ENCODE results near the gene TP53RK. TPM values are rescaled to one million over a fixed set of nuclear protein-coding genes. Genes with fewer than 3 reads are reported as not detected.
"Not testable (repeated sequence)": the region's sequence is repeated elsewhere in the genome, so short reads cannot be mapped to it uniquely, and the experiment has no call there.

Gene TP53RK
- total RNA-seq, 1 experiment from 2014 or later, result 21.5 TPM

- H3K23ac ChIP-seq (ENCODE audit: insufficient read length, low read depth, low read length), result no peak overlapping the region
- no peak overlapping the region for H2BK12ac ChIP-seq (ENCODE audit: insufficient read length, low read depth, low read length)
- H3K27ac Mint-ChIP-seq, result no peak overlapping the region
- peaks cover 16 to 41% (median 36%) of the 10 kb centered on the region in 3 experiments for H3K36me3 Mint-ChIP-seq (ENCODE audit: insufficient read depth in 1 of 3, low read depth in 3 of 3)
- H3K4me2 ChIP-seq (ENCODE audit: insufficient read depth, insufficient read length, low read length), result no peak overlapping the region
- H3K18ac ChIP-seq (ENCODE audit: insufficient read length, low read depth, low read length), result no peak overlapping the region
- H3K27ac ChIP-seq (ENCODE audit: insufficient read length, low read depth, low read length), result no peak overlapping the region
- H3K4me3 Mint-ChIP-seq, result no peak overlapping the region
- no peak overlapping the region for H2BK20ac ChIP-seq (ENCODE audit: low read depth, low read length, poor library complexity, severe bottlenecking)
- no peak overlapping the region for H2AFZ ChIP-seq (ENCODE audit: low read length)
- H2BK120ac ChIP-seq (ENCODE audit: low read depth, low read length, poor library complexity, severe bottlenecking), result no peak overlapping the region
- no peak for DNase-seq
- H3K27me3 ChIP-seq (ENCODE audit: insufficient read depth, low read length), result no peaks in the 10 kb centered on the region
- no peaks in the 10 kb centered on the region for H3K9me3 ChIP-seq (ENCODE audit: control insufficient read depth, low read depth, low read length)
- peaks cover 5% of the 10 kb centered on the region for H3K79me1 ChIP-seq (ENCODE audit: insufficient read depth, low read depth, low read length, poor library complexity, severe bottlenecking)
- WGBS (ENCODE audit: extremely low coverage, insufficient read length, low lambda C conversion rate), result no CpG with 5 or more reads among the region's 5 CpGs
- no peak overlapping the region for H4K8ac ChIP-seq (replicated peaks; ENCODE audit: insufficient read length, low read depth, low read length)
- H3T11ph ChIP-seq (ENCODE audit: low read length), result no peak overlapping the region
- H3K9me3 Mint-ChIP-seq, result peaks cover 3 to 5% of the 10 kb centered on the region in 2 experiments; a peak in 2 of 5 replicates
- H3K14ac ChIP-seq (ENCODE audit: insufficient read depth, low read length), result no peak overlapping the region
- TF ChIP-seq CTCF (conservative IDR thresholded peaks at IDR 0.05), result no peak
- no peak overlapping the region for H3K9ac ChIP-seq (ENCODE audit: extremely low read depth, insufficient read length, low read length)
- H3K79me2 ChIP-seq (ENCODE audit: insufficient read depth, low read length), result 0 out of 2 replicates have a peak, but pooled peaks cover 2% of the 10 kb centered on the region
- H3K27me3 Mint-ChIP-seq (ENCODE audit: low read depth), result peaks cover 1% of the 10 kb centered on the region; the same call in 1 of the 2 replicates
- H2BK5ac ChIP-seq (ENCODE audit: insufficient read length, low read length), result no peak overlapping the region
- peaks cover 2% of the 10 kb centered on the region for H4K20me1 ChIP-seq (ENCODE audit: control insufficient read depth, insufficient read depth, insufficient read length)
- no peak overlapping the region for H2AK5ac ChIP-seq (ENCODE audit: insufficient read length, low read length)
- peaks cover 39 to 56% of the 10 kb centered on the region in 2 experiments for H3K4me1 Mint-ChIP-seq
- H4K91ac ChIP-seq (ENCODE audit: insufficient read length, low read depth, low read length), result no peak overlapping the region
- no peak overlapping the region for H3K56ac ChIP-seq (ENCODE audit: insufficient read length, low read depth, low read length)
- H3K23me2 ChIP-seq (ENCODE audit: insufficient read length, low read depth, low read length, poor library complexity, severe bottlenecking), result no peaks in the 10 kb centered on the region
- no peak overlapping the region for H4K5ac ChIP-seq (ENCODE audit: insufficient read length, low read depth, low read length)
- no peak overlapping the region for H3K4ac ChIP-seq (ENCODE audit: low read depth, low read length)
- H2BK15ac ChIP-seq (ENCODE audit: low read depth, low read length), result no peak overlapping the region
- peaks cover 9% of the 10 kb centered on the region; the same call in 1 of the 2 replicates for H3K4me1 ChIP-seq (ENCODE audit: insufficient read depth, low read length)
These were observed 11.6 kb downstream of the TP53RK start for GRCh38 chr20:46677608-46678007.

- Mint-ChIP-seq H3K36me3 (ENCODE audit: insufficient read depth in 1 of 3, low read depth in 3 of 3) (peaks cover 16 to 42% (median 37%) of the 10 kb centered on the region in 3 experiments), H3K4me1 (peaks cover 31 to 48% of the 10 kb centered on the region in 2 experiments), H3K27ac (peak overlapping the region in 2 of 3 experiments; percentile 44 to 82; a peak in 3 of 7 replicates)
- H4K20me1 ChIP-seq (ENCODE audit: control insufficient read depth, insufficient read depth, insufficient read length); DNase-seq; H3K4ac ChIP-seq (ENCODE audit: low read depth, low read length); H3K79me2 ChIP-seq (ENCODE audit: insufficient read depth, low read length); H2BK15ac ChIP-seq (ENCODE audit: low read depth, low read length); H3K79me1 ChIP-seq (ENCODE audit: insufficient read depth, low read depth, low read length, poor library complexity, severe bottlenecking); H3T11ph ChIP-seq (ENCODE audit: low read length); H3K56ac ChIP-seq (ENCODE audit: insufficient read length, low read depth, low read length); H3K14ac ChIP-seq (ENCODE audit: insufficient read depth, low read length); H3K4me2 ChIP-seq (ENCODE audit: insufficient read depth, insufficient read length, low read length); H3K4me1 ChIP-seq (ENCODE audit: insufficient read depth, low read length); H2AFZ ChIP-seq (ENCODE audit: low read length); H3K23me2 ChIP-seq (ENCODE audit: insufficient read length, low read depth, low read length, poor library complexity, severe bottlenecking); H4K91ac ChIP-seq (ENCODE audit: insufficient read length, low read depth, low read length); H4K8ac ChIP-seq (replicated peaks; ENCODE audit: insufficient read length, low read depth, low read length); H3K23ac ChIP-seq (ENCODE audit: insufficient read length, low read depth, low read length); H2BK20ac ChIP-seq (ENCODE audit: low read depth, low read length, poor library complexity, severe bottlenecking); H4K5ac ChIP-seq (ENCODE audit: insufficient read length, low read depth, low read length); H2BK5ac ChIP-seq (ENCODE audit: insufficient read length, low read length); H2BK120ac ChIP-seq (ENCODE audit: low read depth, low read length, poor library complexity, severe bottlenecking); H3K27me3 ChIP-seq (ENCODE audit: insufficient read depth, low read length); H3K9me3 ChIP-seq (ENCODE audit: control insufficient read depth, low read depth, low read length); H3K4me3 Mint-ChIP-seq; H3K9ac ChIP-seq (ENCODE audit: extremely low read depth, insufficient read length, low read length); H2BK12ac ChIP-seq (ENCODE audit: insufficient read length, low read depth, low read length); H3K27me3 Mint-ChIP-seq (ENCODE audit: low read depth); H3K9me3 Mint-ChIP-seq; H3K18ac ChIP-seq (ENCODE audit: insufficient read length, low read depth, low read length); H3K27ac ChIP-seq (ENCODE audit: insufficient read length, low read depth, low read length); H2AK5ac ChIP-seq (ENCODE audit: insufficient read length, low read length): not testable (repeated sequence)
- WGBS (ENCODE audit: extremely low coverage, insufficient read length, low lambda C conversion rate), result no CpG with 5 or more reads among the region's 14 CpGs
These were observed 12.5 kb downstream of the TP53RK start for GRCh38 chr20:46676649-46677316.
